ENCODE results near the gene PHF1. TPM values are rescaled to one million over a fixed set of nuclear protein-coding genes. Genes with fewer than 3 reads are reported as not detected.

Gene PHF1
- total and polyA plus RNA-seq, 2 of the 13 experiments (the other 11 are each of a cell fraction or from before 2014, with no cell fraction given): 25.4 to 61.9 TPM

- TF ChIP-seq, protein P1, sequence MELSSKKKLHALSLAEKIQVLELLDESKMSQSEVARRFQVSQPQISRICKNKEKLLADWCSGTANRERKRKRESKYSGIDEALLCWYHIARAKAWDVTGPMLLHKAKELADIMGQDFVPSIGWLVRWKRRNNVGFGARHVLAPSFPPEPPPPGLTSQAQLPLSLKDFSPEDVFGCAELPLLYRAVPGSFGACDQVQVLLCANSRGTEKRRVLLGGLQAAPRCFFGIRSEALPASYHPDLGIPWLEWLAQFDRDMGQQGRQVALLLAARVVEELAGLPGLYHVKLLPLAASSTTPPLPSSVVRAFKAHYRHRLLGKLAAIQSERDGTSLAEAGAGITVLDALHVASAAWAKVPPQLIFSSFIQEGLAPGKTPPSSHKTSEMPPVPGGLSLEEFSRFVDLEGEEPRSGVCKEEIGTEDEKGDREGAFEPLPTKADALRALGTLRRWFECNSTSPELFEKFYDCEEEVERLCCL (CRISPR knock-in tag; IDR thresholded peaks at IDR 0.05; ENCODE audit: borderline replicate concordance): peak; percentile 95
- TF ChIP-seq ZNF839 (CRISPR knock-in tag; IDR thresholded peaks at IDR 0.05; ENCODE audit: borderline replicate concordance) (peak; percentile 29; the same call in 1 of the 2 replicates), EP300 (IDR thresholded peaks at IDR 0.05; ENCODE audit: low read depth in 2 of 2, low read length in 2 of 2) (no peak), EP300 (CRISPR knock-in tag; IDR thresholded peaks at IDR 0.05; ENCODE audit: borderline replicate concordance) (0 out of 2 replicates have a peak, but pooled peaks have one; percentile 14), ZNF737 (CRISPR knock-in tag; IDR thresholded peaks at IDR 0.05; ENCODE audit: borderline replicate concordance) (no peak), ZGPAT (CRISPR knock-in tag; IDR thresholded peaks at IDR 0.05) (peak; percentile 97), MXD1 (CRISPR knock-in tag; IDR thresholded peaks at IDR 0.05) (peak; percentile 98; the same call in 1 of the 2 replicates), ZKSCAN8 (CRISPR knock-in tag; IDR thresholded peaks at IDR 0.05; ENCODE audit: borderline replicate concordance) (peak; percentile 86; the same call in 1 of the 2 replicates), ZBTB8A (CRISPR knock-in tag; IDR thresholded peaks at IDR 0.05; ENCODE audit: borderline replicate concordance, low read depth) (0 out of 2 replicates have a peak, but pooled peaks have one; percentile 38), RCOR2 (CRISPR knock-in tag; IDR thresholded peaks at IDR 0.05) (no peak), TBX3 (IDR thresholded peaks at IDR 0.05; ENCODE audit: borderline replicate concordance) (peak; percentile 22; the same call in 1 of the 2 replicates), ZNF7 (CRISPR knock-in tag; IDR thresholded peaks at IDR 0.05) (no peak; the same call in 1 of the 2 replicates), MATR3 (CRISPR knock-in tag; IDR thresholded peaks at IDR 0.05) (no peak), BCL6 (CRISPR knock-in tag; IDR thresholded peaks at IDR 0.05) (peak; percentile 47), NFKB2 (CRISPR knock-in tag; IDR thresholded peaks at IDR 0.05; ENCODE audit: borderline replicate concordance) (peak; percentile 90; the same call in 1 of the 2 replicates), FOXA3 (CRISPR knock-in tag; IDR thresholded peaks at IDR 0.05) (peak; percentile 71), ZNF24 (IDR thresholded peaks at IDR 0.05) (no peak), ZNF124 (CRISPR knock-in tag; IDR thresholded peaks at IDR 0.05) (peak; percentile 96), PREB (CRISPR knock-in tag; IDR thresholded peaks at IDR 0.05) (no peak), DNMT3B (CRISPR knock-in tag; conservative IDR thresholded peaks at IDR 0.05) (peak; percentile 70; the same call in 1 of the 2 replicates), SMC3 (IDR thresholded peaks at IDR 0.05; ENCODE audit: low read length) (no peak), FOXJ3 (CRISPR knock-in tag; IDR thresholded peaks at IDR 0.05; ENCODE audit: borderline replicate concordance) (peak; percentile 73; the same call in 1 of the 2 replicates)
- TF ChIP-seq, protein P2, sequence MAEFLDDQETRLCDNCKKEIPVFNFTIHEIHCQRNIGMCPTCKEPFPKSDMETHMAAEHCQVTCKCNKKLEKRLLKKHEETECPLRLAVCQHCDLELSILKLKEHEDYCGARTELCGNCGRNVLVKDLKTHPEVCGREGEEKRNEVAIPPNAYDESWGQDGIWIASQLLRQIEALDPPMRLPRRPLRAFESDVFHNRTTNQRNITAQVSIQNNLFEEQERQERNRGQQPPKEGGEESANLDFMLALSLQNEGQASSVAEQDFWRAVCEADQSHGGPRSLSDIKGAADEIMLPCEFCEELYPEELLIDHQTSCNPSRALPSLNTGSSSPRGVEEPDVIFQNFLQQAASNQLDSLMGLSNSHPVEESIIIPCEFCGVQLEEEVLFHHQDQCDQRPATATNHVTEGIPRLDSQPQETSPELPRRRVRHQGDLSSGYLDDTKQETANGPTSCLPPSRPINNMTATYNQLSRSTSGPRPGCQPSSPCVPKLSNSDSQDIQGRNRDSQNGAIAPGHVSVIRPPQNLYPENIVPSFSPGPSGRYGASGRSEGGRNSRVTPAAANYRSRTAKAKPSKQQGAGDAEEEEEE (CRISPR knock-in tag; IDR thresholded peaks at IDR 0.05; ENCODE audit: borderline replicate concordance): peak; percentile 86; the same call in 1 of the 2 replicates
These were observed 43.5 kb downstream of the PHF1 start, which contains the start of gene ZBTB9 (continued) for GRCh38 chr6:33454009-33454946.
